B cell (primary cell): ENCODE measurements around the gene CMIP.

ENCODE experiments used
- EZH2 ChIP-seq: IDR thresholded peaks from 2 replicates; pipeline ENCODE4 v1.6.1; 2012; ENCODE audit warnings: borderline replicate concordance, low read depth, mild to moderate bottlenecking, moderate library complexity, low read length; ENCODE audit not compliant: insufficient read depth, poor library complexity, severe bottlenecking
- TF ChIP-seq, protein P1 (sequence below): fragments of 200-600 bp; IDR thresholded peaks from one replicate; pipeline ENCODE4 v1.8.0; 2022; ENCODE audit warnings: antibody characterized with exemption, mild to moderate bottlenecking

- TF ChIP-seq, protein P1, sequence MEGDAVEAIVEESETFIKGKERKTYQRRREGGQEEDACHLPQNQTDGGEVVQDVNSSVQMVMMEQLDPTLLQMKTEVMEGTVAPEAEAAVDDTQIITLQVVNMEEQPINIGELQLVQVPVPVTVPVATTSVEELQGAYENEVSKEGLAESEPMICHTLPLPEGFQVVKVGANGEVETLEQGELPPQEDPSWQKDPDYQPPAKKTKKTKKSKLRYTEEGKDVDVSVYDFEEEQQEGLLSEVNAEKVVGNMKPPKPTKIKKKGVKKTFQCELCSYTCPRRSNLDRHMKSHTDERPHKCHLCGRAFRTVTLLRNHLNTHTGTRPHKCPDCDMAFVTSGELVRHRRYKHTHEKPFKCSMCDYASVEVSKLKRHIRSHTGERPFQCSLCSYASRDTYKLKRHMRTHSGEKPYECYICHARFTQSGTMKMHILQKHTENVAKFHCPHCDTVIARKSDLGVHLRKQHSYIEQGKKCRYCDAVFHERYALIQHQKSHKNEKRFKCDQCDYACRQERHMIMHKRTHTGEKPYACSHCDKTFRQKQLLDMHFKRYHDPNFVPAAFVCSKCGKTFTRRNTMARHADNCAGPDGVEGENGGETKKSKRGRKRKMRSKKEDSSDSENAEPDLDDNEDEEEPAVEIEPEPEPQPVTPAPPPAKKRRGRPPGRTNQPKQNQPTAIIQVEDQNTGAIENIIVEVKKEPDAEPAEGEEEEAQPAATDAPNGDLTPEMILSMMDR, result no peak
- no peak for TF ChIP-seq EZH2
Observed at GRCh38 chr16:81692021-81692420, 247.4 kb downstream of the CMIP start.
